Measurements from ENCODE around the gene JMJD6. TPM values are rescaled to one million over a fixed set of nuclear protein-coding genes. Genes with fewer than 3 reads are reported as not detected.

The JMJD6 gene
- total RNA-seq, 3 donors from 2014 or later (not counting 1 experiment from before 2014, with no cell fraction given): 169 to 257 (median 195) TPM

GRCh38 chr17:76687298-76688164, 38.9 kb downstream of the JMJD6 start:
- ATAC-seq (no peak), DNase-seq (no peak)
- intact Hi-C loops (cut with micrococcal nuclease): no loop called here
- TF ChIP-seq CTCF (IDR thresholded peaks at IDR 0.05): no peak
- no peak overlapping the region for H3K27ac ChIP-seq (ENCODE audit: low read length)
- H3K36me3 ChIP-seq (ENCODE audit: control insufficient read depth, insufficient read depth, low read length): peaks cover 2% of the 10 kb centered on the region
- H3K27me3 ChIP-seq (ENCODE audit: control insufficient read depth, insufficient read depth, low read length): no peaks in the 10 kb centered on the region
- Mint-ChIP-seq H3K4me3 (no peak overlapping the region), H3K27me3 (ENCODE audit: low read depth in 2 of 2) (no peaks in the 10 kb centered on the region), H3K4me1 (peaks cover 1% of the 10 kb centered on the region in 2 donors), H3K9me3 (no peaks in the 10 kb centered on the region), H3K36me3 (no peaks in the 10 kb centered on the region), H3K27ac (no peak overlapping the region)
- WGBS (ENCODE audit: insufficient coverage): 84% methylated on average over 26 of the region's 26 CpGs
- H3K4me3 ChIP-seq (ENCODE audit: low read length): no peak overlapping the region
- no peaks in the 10 kb centered on the region for H3K9me3 ChIP-seq (ENCODE audit: control insufficient read depth, insufficient read depth, low read length)
- peaks cover 12% of the 10 kb centered on the region for H3K4me1 ChIP-seq (ENCODE audit: control insufficient read depth, insufficient read depth, low read length)

- 93% methylated on average over 15 of the region's 15 CpGs for WGBS (ENCODE audit: insufficient coverage)
- Mint-ChIP-seq H3K4me1 (peaks cover 9 to 10% of the 10 kb centered on the region in 2 donors), H3K4me3 (no peak overlapping the region), H3K27me3 (ENCODE audit: low read depth in 2 of 2) (no peaks in the 10 kb centered on the region), H3K36me3 (no peaks in the 10 kb centered on the region), H3K9me3 (no peaks in the 10 kb centered on the region), H3K27ac (no peak overlapping the region)
- Histone ChIP-seq H3K4me1 (ENCODE audit: control insufficient read depth, insufficient read depth, low read length) (peaks cover 20% of the 10 kb centered on the region), H3K9me3 (ENCODE audit: control insufficient read depth, insufficient read depth, low read length) (no peaks in the 10 kb centered on the region), H3K36me3 (ENCODE audit: control insufficient read depth, insufficient read depth, low read length) (peaks cover 2% of the 10 kb centered on the region), H3K27me3 (ENCODE audit: control insufficient read depth, insufficient read depth, low read length) (no peaks in the 10 kb centered on the region), H3K4me3 (ENCODE audit: low read length) (no peak overlapping the region), H3K27ac (ENCODE audit: low read length) (no peak overlapping the region)
- DNase-seq (no peak), ATAC-seq (no peak)
- intact Hi-C loops (cut with micrococcal nuclease): no loop called here
- TF ChIP-seq CTCF (IDR thresholded peaks at IDR 0.05): no peak
Observed at GRCh38 chr17:76686538-76687297, 39.7 kb downstream of the JMJD6 start.

GRCh38 chr17:76685846-76686245, 40.6 kb downstream of the JMJD6 start:
- no peak overlapping the region for H3K4me3 Mint-ChIP-seq
- no peaks in the 10 kb centered on the region for H3K36me3 Mint-ChIP-seq
- no peaks in the 10 kb centered on the region for H3K9me3 Mint-ChIP-seq
- no peak for TF ChIP-seq CTCF (IDR thresholded peaks at IDR 0.05)
- DNase-seq (no peak), ATAC-seq (no peak)
- peaks cover 18% of the 10 kb centered on the region in 2 donors for H3K4me1 Mint-ChIP-seq
- Histone ChIP-seq H3K27me3 (ENCODE audit: control insufficient read depth, insufficient read depth, low read length) (no peaks in the 10 kb centered on the region), H3K4me1 (ENCODE audit: control insufficient read depth, insufficient read depth, low read length) (peaks cover 29% of the 10 kb centered on the region), H3K36me3 (ENCODE audit: control insufficient read depth, insufficient read depth, low read length) (peaks cover 2% of the 10 kb centered on the region), H3K27ac (ENCODE audit: low read length) (no peak overlapping the region), H3K4me3 (ENCODE audit: low read length) (no peak overlapping the region), H3K9me3 (ENCODE audit: control insufficient read depth, insufficient read depth, low read length) (no peaks in the 10 kb centered on the region)
- intact Hi-C loops (cut with micrococcal nuclease): no loop called here
- H3K27ac Mint-ChIP-seq: no peak overlapping the region
- H3K27me3 Mint-ChIP-seq (ENCODE audit: low read depth in 2 of 2): no peaks in the 10 kb centered on the region
- 96% methylated on average over 8 of the region's 8 CpGs for WGBS (ENCODE audit: insufficient coverage)

Data from natural killer cell (primary cell).